Stimulated activated CD4-positive, alpha-beta T cell treated with anti-CD3 and anti-CD28 coated beads, TNF-alpha, amount 100 ng/mL, for 48 hours (primary cell): ENCODE data around the gene C19orf81.

ENCODE experiments used
- DNase-seq, 3 donors: peaks; one replicate each; pipeline ENCODE4 v3.0.0-alpha.2; 2020; ENCODE audit warnings: low read depth in 3 of 3

C19orf81 gene

DNA sequence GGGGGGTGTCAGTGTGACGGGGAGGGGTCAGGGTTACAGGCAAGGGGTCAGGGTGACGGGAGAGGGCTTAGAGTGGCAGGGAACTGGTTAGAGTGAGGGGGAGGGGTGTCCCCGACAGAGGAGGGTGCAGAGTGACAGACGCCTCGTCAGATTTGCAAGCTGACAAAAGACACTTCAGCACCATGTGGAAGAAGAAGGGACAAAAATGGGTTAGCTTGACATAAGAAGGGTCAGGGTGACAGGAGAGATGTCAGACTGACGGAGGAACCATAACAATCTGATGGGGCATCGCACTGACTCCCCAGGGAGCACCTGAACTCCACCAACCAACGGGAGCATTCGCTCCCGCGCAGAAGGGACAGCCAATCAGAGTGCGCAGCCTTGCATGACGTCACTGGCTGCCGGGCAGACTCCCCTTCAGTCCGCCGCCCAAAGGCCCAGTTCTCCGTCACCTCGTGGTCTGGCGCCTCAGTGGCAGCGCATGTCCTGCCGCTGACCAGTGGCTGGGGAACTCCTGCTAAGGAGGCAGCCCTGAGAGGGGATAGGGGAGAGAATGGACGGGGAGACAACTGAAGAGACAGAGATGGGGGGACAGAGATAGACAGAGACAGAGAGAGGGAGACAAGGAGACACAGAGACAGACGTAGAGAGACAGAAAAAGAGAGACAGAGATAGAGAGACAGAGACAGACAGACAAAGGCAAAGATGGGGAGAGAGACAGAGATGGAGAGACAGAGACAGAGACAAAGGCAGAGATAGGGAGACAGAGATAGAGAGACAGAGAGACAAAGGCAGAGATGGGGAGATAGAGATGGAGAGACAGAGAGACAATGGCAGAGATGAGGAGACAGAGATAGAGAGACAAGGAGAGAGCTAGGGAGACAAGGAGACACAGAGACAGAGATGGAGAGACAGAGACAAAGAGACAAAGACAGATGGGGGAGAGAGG lies 30.2 kb downstream of the C19orf81 start:
- peak; percentile 58 to 70 (median 64) for DNase-seq

DNA sequence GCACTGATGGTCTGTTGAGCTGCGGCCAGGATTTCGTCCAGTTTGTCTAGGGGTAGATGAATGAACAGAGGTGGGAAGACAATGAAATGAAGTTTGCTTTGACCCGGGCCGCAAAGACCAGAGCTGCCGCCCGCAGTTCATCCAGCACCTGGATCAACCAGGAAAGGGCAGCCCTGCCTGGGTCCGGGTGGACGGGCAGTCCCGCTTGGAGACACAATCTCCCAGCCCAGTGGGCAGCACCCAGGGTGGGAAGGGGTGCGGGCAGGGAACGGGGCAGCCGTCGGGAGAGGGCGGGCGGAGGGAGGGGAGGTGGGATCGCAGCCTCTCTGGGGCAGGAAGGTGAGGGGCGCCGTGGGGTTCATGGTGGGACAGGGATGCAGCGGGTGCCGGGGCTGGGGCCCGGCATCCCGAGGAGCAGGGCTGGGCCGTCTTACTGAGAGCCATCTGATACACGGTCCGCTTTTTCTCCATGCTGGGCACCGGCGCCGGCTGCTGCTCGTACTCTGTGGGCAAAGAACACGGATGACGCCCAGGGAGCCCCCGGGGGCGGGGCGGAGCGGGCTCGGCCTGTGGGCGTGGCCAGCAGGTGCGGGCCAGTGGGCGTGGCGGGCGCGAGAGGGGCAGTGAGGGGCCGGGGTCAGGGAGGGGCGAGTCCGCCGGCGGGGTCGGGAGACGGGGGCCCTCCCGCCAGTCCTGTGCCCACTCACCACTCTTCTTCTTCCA lies 37.2 kb downstream of the C19orf81 start:
- DNase-seq = no peak

DNA sequence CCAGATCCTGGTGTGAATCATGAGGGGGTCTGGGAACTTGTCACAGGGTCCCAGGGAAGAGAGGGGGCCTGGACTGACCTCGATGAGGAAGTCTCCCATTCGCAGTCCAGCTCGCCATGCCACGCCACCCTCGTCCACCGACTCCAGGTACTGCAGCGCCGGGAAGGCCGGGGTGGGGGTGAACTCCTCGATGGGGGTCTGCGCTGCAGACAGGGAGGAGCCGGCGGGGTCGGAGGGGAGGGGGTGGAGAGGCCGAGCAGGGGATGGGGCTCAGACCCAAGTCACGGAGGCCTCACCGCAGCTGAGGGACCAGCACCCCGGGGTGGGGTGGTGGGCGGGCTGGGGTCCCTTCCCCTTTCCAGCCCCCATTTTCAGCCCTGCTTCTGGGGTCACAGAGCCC lies 39.5 kb downstream of the C19orf81 start:
- DNase-seq = no peak

DNA sequence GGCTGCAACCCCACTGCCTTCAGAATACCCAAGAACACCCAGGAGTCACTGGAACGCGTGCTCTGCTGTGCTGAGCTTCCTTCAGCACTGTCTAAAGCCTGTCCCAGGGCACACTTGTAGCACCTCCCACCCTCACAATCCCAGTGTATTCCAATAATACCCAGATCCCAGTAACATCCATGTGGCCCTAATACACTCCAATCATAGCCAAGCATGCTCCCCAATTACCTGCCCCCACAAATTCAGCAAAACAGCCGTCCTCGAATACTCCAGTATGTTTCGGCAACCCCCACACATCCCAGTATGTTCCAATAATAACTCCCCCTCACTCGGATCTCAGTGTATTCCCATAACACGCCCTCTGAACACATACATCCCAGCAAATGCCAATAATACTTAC lies 41.2 kb downstream of the C19orf81 start:
- no peak for DNase-seq

DNA sequence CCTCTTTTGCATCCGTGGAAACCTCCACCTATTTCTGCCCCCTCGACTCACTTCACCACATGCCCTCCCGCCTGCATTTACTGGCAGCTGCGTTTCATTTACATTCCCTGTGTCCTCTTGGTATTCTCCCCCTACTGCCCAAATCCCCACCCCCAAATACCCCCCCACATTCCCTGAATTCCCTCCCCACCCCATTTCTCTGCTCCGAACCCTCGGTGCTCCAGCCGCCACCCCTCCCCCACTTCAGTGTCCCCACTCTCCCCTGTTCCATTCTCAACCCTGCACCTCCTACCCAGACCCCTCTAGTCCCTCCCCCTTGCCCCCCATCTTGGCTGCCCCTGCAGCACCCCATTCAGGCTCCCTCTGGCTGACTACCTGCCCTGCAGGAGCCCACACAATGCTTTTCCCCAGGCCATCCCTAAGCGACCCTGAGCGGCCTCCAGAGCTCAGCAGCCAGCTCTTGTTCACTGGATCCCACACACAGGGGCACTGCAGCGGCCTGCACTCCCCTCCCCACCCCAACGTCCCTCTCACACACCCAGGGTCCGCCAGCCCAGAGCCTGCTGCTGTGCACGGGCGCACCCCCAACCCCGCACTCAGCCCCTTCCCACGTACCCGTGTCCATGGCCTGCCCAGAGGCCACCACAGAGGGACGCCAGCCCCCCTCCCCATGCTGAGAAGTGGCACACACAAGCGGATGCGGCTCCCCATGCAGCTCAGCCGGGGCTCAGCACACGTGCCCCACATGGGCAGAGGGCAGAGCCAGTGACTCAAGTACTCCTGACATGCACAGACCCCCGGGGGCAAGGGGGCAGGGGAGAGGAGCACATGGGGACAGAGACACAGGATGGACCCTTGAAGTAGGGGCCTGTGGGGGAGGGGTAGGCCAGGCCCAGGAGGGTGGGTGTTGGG lies 44.1 kb downstream of the C19orf81 start:
- DNase-seq = no peak

DNA sequence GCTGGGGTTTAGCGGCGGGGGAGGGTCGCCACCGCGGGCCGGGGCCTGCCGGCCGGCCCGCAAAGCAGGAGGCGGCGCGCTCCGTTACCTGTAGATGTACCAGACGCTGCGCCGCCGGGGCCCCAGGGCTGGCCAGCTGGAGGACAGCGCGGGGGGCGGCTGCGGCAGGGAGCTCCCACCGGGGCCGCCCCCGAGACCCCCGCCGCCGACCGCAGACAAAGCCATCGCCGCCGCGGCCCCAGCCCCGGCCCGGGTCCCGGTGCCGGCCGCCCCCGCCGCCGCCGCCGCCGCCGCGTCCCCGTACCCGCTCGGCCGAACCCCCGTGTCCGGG lies 45.5 kb downstream of the C19orf81 start:
- no peak for DNase-seq

DNA sequence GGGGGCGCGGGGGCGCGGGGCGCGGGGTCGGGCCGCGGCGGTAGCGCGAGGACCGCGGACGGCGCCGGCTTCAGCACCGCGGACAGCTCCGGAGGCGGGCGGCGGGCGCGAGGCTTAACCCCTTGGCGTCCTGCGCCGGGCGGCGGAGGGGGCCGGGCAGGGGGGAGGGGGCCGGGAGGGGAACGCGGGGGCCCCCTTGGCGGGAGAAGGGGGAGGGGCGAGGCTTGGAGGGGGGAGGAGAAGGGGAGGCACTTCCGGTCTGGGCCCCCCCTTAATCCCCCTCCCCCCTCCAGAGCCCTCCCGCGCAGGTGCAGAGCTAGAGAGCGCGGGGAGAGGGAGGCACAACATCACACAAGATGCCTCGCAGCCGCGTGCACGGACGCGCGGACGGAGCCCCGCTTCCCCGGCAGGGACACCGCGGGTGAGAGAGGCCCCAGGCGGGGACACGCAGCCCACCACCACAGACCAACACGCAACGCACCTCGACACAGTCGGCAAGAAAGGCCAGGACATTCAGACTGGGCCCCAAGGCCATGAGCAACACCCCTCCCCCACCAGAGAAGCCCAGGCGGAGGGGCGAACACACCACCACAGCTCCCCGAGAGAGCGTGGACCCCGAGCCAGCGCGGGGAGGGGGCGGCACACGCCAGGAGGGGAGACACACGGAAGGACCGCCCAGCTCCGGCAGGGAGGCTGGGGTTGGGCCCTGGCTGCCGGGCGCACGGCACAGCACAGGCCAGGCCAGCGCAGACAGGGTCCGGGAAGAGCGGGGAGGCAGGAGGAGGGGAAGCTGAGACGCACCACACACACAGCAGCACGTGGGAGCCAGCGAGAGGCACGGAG lies 46.2 kb downstream of the C19orf81 start:
- DNase-seq = no peak

DNA sequence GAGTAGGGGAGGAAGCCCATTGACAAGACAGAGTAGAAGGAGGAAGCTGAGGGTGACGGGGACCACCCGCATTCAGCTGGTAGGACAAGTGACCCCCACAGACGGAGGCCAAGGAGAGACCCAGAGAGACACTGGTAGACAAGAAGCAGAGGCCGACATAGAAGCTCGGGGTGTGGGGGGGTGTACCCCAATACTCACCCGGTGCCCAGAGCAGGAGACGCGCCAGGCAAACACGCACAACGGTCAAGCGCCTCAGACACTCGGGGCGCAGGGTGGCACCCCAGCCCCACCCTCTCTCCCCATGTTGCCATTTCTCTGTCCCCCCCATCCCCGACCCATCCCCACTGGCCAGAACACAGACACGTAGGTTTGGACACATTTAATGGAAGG lies 46.8 kb downstream of the C19orf81 start:
- DNase-seq = no peak

DNA sequence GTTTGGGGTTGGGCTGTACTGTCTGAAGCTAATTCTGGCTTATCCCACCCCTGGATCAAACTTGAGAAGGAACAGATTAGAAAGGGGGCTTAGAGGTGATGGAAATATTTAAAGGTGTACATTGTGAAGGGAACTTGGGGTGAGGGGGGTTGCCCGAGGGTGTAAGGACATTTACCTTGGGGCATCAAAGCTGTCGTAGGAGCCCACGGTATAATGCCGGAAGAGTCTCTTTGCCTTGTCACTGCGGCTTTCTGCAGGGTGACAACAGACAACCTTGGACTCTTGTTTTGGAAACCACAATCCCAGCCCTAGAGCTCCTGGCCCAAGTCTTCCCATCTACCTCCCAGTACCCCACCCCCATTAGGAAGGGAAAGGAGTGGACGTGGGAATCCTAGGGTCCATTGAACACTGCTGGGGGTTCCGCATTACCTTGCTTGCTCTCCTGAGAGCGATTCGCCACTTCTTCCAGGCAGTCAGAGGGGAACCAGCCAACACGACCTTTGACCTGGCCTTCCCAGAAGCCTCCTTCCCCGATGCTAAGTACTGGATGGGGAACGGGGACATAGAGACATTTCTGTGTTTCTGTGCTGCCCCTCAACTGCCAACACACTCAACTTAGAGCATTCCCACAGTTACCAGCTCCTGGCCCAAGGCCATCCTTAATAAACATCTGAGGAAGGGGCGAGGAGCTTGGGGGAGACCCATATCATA lies 48.3 kb downstream of the C19orf81 start:
- DNase-seq = no peak

DNA sequence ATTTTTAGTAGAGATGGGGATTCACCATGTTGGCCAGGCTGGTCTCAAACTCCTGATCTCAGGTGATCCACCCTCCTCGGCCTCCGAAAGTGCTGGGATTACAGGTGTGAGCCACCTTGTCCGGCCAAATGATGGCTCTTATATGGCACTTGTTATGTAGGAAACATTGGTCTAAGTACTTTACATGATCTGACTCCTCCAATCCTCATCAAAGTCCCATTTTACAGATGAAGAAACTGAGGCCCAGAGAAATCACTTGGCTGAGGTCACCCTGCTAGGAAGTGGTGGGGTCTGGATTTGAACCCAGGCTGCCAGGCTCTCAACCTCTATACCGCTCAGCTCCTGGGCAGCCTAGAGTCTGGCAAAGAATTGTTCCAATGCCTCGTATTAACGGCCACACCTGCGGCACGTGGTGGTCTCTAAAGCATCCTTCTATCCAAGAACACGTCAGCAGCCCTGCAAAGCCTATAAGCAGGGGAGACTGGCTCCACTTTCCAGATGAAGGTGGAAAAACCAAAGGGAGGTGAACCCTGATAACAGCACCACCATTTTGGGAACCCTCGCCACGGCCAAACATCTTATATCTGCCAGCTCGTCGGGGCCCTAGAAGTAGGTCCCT lies 52.2 kb downstream of the C19orf81 start:
- no peak for DNase-seq

DNA sequence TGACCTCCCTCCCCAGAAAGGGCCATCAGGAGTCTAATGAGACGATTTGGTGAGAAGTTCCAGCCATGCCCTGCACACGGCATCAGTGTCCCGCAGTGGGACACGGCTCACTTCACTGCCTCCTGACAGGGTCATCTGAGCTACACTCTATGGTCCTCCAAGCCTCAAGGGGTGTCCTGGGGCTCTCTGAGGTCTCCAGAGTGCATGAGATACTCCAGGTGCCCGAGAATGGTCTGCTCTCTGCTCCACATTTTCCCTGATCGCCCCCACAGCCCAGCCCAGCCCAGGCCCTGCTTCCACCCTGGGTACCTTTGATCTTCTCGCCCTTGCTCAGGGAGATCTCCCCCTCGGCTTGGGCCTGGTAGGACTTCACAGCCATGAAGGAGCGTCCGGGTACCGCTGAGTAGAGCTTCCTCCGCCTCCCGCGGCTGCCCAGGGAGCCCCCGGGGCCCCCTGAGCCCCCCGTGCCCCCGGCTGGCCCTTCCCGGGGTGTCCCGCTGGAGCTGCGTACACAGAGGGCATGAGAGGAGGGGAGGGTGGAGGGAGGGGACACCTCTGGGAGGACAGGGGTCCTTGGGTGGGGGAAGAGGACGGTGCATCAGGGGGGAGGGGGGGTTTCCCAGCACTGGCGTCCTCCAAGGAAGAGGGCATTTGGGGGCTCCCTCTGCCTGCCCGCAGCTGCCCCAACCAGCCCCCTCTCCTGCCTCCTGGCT lies 53.1 kb downstream of the C19orf81 start:
- no peak for DNase-seq

DNA sequence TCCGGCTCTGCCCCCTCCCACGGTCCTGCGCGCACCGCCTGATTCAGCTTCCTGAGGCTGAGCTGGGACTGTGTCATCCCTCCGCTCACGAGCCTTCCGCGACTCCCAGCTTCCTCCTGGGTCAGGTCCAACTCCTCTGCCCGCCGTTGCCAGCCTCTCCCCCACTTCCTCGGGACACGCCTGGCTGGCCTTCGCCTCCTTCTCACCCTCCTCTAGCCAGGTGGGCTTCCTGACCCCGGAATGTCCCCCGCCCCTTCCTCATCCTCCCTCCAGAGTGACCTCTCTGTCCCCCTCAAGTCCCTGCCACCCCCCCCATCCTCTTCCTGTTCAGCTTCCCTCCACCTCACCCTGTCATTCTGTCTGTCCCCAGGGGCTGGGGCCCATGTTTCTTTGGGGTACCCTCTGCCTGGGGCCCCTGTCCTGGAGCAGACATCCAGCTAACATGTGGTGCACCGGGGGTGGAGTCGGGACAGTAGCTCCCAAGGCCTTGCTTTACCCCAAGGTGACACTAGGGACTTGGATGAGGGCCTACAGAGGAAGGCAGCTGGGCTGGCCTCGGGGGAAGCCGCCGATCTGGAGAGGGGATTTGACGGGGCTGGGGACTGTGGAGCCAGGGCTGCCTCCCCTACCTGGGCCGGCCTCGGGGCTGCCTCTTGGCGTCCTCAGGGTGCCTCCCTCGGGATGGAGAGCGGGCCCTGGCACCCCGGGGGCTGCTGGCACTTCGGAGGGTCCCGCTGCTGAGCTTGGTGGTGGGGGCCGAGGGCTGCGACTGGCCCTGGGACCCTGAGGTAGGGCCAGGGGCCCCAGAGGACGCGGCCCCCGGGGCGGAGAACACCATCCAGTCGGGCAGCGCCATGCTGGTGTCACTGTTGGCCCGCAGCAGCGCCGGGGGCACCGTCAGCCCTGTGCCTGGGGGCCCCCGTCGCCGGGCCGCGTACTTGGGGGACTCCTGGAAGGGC lies 53.9 kb downstream of the C19orf81 start:
- DNase-seq = no peak

DNA sequence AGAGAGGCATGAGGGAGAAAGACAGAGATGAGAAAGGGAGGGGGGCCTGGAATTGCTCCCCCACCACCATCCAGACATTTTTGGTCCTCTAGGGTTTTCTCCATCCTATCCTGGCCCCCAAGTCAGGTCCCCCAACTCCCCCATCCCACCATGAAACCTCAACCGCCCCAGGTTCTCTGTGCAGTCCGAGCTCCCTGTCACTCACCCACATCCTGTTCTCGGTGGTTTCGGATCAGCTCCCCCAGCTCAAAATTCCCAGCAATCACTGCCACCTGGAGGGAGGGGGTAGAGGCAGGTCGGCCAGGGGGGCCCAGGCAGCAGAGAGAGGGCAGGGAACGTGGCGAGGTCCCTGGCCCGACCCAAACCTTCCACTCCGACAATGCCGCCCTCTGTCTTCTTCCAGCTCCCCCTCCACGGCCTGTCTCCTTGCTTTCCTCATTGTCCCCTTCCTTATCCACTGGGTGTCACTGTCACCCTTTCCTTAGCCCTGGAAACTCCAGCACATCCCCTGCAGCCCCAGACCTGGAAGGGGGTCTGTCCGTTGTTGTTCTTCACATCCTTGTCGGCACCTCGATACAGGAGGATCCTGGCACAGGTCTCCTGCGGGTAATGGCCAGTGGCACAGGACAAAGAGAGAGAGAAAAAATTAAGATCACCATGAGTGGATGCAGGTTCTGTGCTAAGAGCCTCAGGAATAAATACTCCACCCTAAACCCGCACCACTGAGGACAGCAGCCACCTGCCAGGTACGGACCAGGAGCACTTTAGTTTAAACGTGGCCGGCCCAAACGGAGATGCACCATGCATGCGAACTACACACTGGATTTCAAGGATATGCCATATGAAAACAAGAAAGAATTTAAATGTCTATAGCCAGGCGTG lies 54.9 kb downstream of the C19orf81 start:
- no peak for DNase-seq

DNA sequence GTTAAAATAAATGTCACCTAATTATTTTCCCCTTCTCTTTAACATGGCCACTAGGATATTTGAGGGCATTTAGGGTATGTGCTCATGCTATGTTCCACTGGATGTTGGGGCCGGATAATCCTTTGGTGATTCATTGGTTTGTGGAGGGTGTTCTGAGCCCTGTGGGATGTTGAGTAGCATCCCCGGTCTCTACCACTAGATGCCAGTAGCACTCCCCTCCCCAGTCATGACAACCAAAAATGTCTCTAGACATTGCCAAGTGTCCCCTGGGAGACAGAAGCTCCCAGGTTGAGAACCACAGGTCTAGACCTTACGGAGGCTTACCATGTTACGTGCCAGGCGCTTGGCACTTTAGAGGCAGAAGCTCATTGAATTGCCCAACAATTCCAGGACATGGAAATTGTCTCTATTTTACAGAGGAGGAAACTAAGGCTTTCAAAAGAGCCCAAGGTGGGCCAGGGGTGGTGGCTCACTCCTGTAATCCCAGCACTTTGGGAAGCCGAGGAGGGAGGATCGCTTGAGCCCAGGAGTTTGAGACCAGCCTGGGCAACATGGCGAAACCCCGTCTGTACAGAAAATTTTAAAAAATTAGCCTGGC lies 56.3 kb downstream of the C19orf81 start:
- peak in 2 of 3 donors; percentile 13 to 19 for DNase-seq

DNA sequence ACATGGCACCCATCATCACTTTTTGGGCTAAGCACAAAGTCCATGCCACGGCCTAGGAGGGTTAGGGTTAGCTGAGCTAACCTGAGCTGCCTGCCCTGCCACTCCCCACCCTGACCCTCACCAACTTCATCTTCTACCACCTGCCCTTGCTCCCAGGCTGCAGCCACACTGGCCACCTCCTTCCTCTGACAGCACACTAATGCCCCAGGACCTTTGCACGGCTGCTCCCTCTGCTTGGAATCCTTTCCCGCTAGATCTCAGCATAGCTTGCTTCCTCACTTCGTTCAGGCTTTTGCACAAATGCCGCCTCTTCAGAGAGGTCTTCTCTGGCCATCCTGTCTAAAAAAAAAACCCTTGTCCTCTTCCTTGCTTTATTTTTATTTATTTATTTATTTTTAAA lies 57.1 kb downstream of the C19orf81 start:
- no peak for DNase-seq

DNA sequence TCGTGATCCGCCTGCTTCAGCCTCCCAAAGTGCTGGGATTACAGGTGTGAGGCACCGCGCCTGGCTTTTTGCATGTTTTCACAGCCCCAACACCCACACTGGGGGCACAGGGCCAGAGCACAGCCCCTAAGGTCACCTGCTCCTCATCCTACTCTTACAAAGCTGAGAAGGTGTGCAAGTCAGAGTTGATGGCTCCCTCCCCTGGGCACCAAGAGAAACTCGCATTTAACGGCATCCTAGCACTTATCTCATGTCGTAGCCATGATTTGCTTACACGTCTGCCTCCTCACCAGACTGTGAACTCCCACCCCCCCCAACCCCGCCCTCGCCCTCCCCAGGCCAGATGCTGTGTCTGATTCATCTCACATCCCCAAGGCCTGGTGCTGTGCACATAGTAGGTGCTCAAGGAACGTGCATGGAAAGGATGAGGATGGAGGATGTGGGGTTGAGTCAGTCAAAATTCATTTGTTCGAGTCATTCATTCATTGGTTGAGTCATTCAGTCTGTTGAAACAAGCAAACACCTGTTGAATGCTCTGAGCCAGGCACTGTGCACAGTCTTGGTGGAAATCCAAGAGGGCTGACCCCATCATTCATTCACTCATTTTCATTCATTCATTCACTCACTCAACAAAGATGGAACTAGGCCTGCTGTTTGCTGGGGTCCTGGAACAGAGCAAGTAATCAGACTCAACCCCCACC lies 59.1 kb downstream of the C19orf81 start:
- DNase-seq = no peak
